H1 (cell line): ENCODE measurements around the gene NTN1. TPM values are rescaled to one million over a fixed set of nuclear protein-coding genes. Genes with fewer than 3 reads are reported as not detected.

Source experiments
- CTCF ChIA-PET: fragments of 300-600 bp; sonication (Branson Sonifier 250); formaldehyde crosslinking; loops from one replicate; lab custom pipeline; 2021; ENCODE audit not compliant: partially characterized antibody; lab: Charles Lee
- POLR2A ChIA-PET: fragments of 300-600 bp; sonication (Branson Sonifier 250); formaldehyde crosslinking; loops from one replicate; lab custom pipeline; 2021; ENCODE audit warnings: inconsistent platforms; ENCODE audit not compliant: partially characterized antibody; lab: Charles Lee
- DNase-seq, 2 experiments: peaks; one replicate each; pipeline versions ENCODE4 v3.0.0 to v3.0.0-alpha.2; 2010 to 2022; ENCODE audit warnings: low spot score in 2 of 2, low read depth in 1 of 2, mixed read lengths in 1 of 2
- FAIRE-seq: peaks from 2 replicates; lab custom pipeline; 2011; peaks lifted over from hg19 to GRCh38; lab: Jason Lieb, UNC
- H2AFZ ChIP-seq: 2 replicates; pipeline ENCODE4 v1.8.1; 2012; ENCODE audit warnings: low read length, inconsistent platforms
- H2AK5ac ChIP-seq: 2 replicates; pipeline ENCODE4 v1.6.1; 2013; ENCODE audit warnings: low read depth, low read length
- H2BK120ac ChIP-seq: replicated peaks from 2 replicates; pipeline ENCODE3; 2013; ENCODE audit warnings: low read depth, low read length, inconsistent platforms
- H2BK12ac ChIP-seq: 2 replicates; pipeline ENCODE4 v1.6.1; 2013; ENCODE audit warnings: low read depth, low read length
- H2BK15ac ChIP-seq: 2 replicates; pipeline ENCODE4 v1.6.1; 2013; ENCODE audit warnings: low read length
- H2BK20ac ChIP-seq: 2 replicates; pipeline ENCODE4 v1.6.1; 2013; ENCODE audit warnings: low read length
- H2BK5ac ChIP-seq: 2 replicates; pipeline ENCODE4 v1.6.1; 2013; ENCODE audit warnings: low read depth, low read length
- H3K14ac ChIP-seq: 2 replicates; pipeline ENCODE4 v1.6.1; 2013; ENCODE audit warnings: inconsistent platforms; ENCODE audit not compliant: insufficient read length
- H3K18ac ChIP-seq: 2 replicates; pipeline ENCODE4 v1.6.1; 2013; ENCODE audit warnings: low read length; ENCODE audit errors: extremely low read depth
- H3K23ac ChIP-seq: 2 replicates; pipeline ENCODE4 v1.6.1; 2013; ENCODE audit warnings: inconsistent platforms; ENCODE audit not compliant: insufficient read length
- H3K23me2 ChIP-seq: 2 replicates; pipeline ENCODE4 v1.6.1; 2013; ENCODE audit warnings: low read depth, low read length
- H3K27ac ChIP-seq: 2 replicates; pipeline ENCODE4 v1.6.1; 2011; ENCODE audit warnings: low read depth, low read length, inconsistent platforms
- H3K27me3 ChIP-seq, 4 experiments: replicated peaks in 1 of 4; 1 replicate in 1 of 4; 2 replicates in 3 of 4; pipeline versions ENCODE4 v1.6.1 to v1.8.1; 2011 to 2013; ENCODE audit warnings: low read length in 3 of 4, mild to moderate bottlenecking in 3 of 4, inconsistent platforms in 2 of 4, mixed read lengths in 2 of 4, moderate library complexity in 1 of 4; ENCODE audit not compliant: control insufficient read depth in 3 of 4, insufficient read depth in 3 of 4; ENCODE audit errors: extremely low read depth in 1 of 4
- H3K36me3 ChIP-seq, 4 experiments: 2 replicates each; pipeline versions ENCODE4 v1.6.1 to v1.8.1; 2011 to 2013; ENCODE audit warnings: mild to moderate bottlenecking in 4 of 4, low read length in 3 of 4, moderate library complexity in 2 of 4, control low read depth in 1 of 4, inconsistent platforms in 1 of 4; ENCODE audit not compliant: insufficient read depth in 4 of 4, control insufficient read depth in 2 of 4
- H3K4ac ChIP-seq: replicated peaks from 2 replicates; pipeline ENCODE3; 2013; ENCODE audit warnings: low read length, low read depth, mixed read lengths, inconsistent platforms; ENCODE audit not compliant: insufficient read length
- H3K4me1 ChIP-seq, 4 experiments: replicated peaks in 1 of 4; 1 replicate in 1 of 4; 2 replicates in 3 of 4; pipeline versions ENCODE4 v1.6.1 to v1.8.1; 2011 to 2013; ENCODE audit warnings: low read length in 3 of 4, inconsistent platforms in 2 of 4, mixed read lengths in 1 of 4; ENCODE audit not compliant: insufficient read depth in 4 of 4, control insufficient read depth in 3 of 4
- H3K4me2 ChIP-seq, 2 experiments: 2 replicates each; pipeline versions ENCODE4 v1.6.1 to v1.8.1; 2011 to 2013; ENCODE audit warnings: low read depth in 2 of 2, low read length in 2 of 2, control low read depth in 1 of 2, inconsistent platforms in 1 of 2, mild to moderate bottlenecking in 1 of 2; ENCODE audit not compliant: insufficient read depth in 1 of 2
- H3K4me3 ChIP-seq, 4 experiments: fragments of 200-600, 300-600 bp in 1 of 4; sonication (generic), shearing (Covaris generic), sonication (Bioruptor Twin) in 1 of 4; 2 replicates each; pipeline versions ENCODE4 v1.5.1 to v1.8.1; 2011 to 2016; ENCODE audit warnings: low read length in 4 of 4, low read depth in 3 of 4, control low read depth in 2 of 4, inconsistent platforms in 2 of 4, mild to moderate bottlenecking in 2 of 4, mixed read lengths in 1 of 4, moderate library complexity in 1 of 4; ENCODE audit not compliant: insufficient read depth in 2 of 4; ENCODE audit errors: extremely low read depth in 1 of 4
- H3K56ac ChIP-seq: replicated peaks from 2 replicates; pipeline ENCODE3; 2013; ENCODE audit warnings: low read depth, mild to moderate bottlenecking, mixed read lengths, low read length, inconsistent platforms; ENCODE audit not compliant: insufficient read length
- H3K79me1 ChIP-seq: 2 replicates; pipeline ENCODE4 v1.6.1; 2013; ENCODE audit warnings: low read depth, low read length, control low read depth
- H3K79me2 ChIP-seq, 2 experiments: 2 replicates each; pipeline versions ENCODE4 v1.6.1 to v1.8.1; 2012 to 2013; ENCODE audit warnings: low read length in 2 of 2, mild to moderate bottlenecking in 2 of 2, inconsistent platforms in 1 of 2; ENCODE audit not compliant: insufficient read depth in 2 of 2, control insufficient read depth in 1 of 2
- H3K9ac ChIP-seq, 4 experiments: replicated peaks in 1 of 4; 1 replicate in 1 of 4; 2 replicates in 3 of 4; pipeline versions ENCODE4 v1.6.1 to v1.8.1; 2011 to 2013; ENCODE audit warnings: low read depth in 3 of 4, low read length in 3 of 4, control low read depth in 2 of 4, mild to moderate bottlenecking in 2 of 4, moderate library complexity in 2 of 4, inconsistent platforms in 1 of 4; ENCODE audit errors: extremely low read depth in 1 of 4
- H3K9me3 ChIP-seq, 2 experiments: 2 replicates each; pipeline versions ENCODE4 v1.6.1 to v1.8.1; 2012 to 2013; ENCODE audit warnings: mild to moderate bottlenecking in 2 of 2, moderate library complexity in 2 of 2, control low read depth in 1 of 2, inconsistent platforms in 1 of 2, low read depth in 1 of 2, low read length in 1 of 2, mixed read lengths in 1 of 2; ENCODE audit not compliant: insufficient read depth in 2 of 2
- H4K20me1 ChIP-seq, 2 experiments: replicated peaks in 1 of 2; 2 replicates each; pipeline versions ENCODE3 to v1.8.1; 2011 to 2013; ENCODE audit warnings: inconsistent platforms in 2 of 2, low read length in 2 of 2, mild to moderate bottlenecking in 1 of 2; ENCODE audit not compliant: insufficient read depth in 2 of 2, control insufficient read depth in 1 of 2
- H4K5ac ChIP-seq: 2 replicates; pipeline ENCODE4 v1.6.1; 2013; ENCODE audit warnings: low read length, low read depth, mixed read lengths, inconsistent platforms; ENCODE audit not compliant: insufficient read length
- H4K8ac ChIP-seq: 2 replicates; pipeline ENCODE4 v1.8.0; 2013; ENCODE audit warnings: mild to moderate bottlenecking, moderate library complexity, low read length, inconsistent platforms; ENCODE audit not compliant: insufficient read depth; ENCODE audit errors: extremely low read depth
- H4K91ac ChIP-seq: replicated peaks from 2 replicates; pipeline ENCODE3; 2013; ENCODE audit warnings: low read length, mixed read lengths, inconsistent platforms; ENCODE audit not compliant: insufficient read length
- EGR1 ChIP-seq: IDR thresholded peaks from 2 replicates; pipeline ENCODE4 v1.6.1; 2011; ENCODE audit warnings: low read depth, low read length, borderline replicate concordance
- RNF2 ChIP-seq: fragments of 200-900, 300-1000 bp; sonication (generic); IDR thresholded peaks from 2 replicates; pipeline ENCODE4 v1.7.1; 2016; ENCODE audit warnings: borderline replicate concordance, low read depth, mild to moderate bottlenecking, antibody characterized with exemption, low read length; ENCODE audit not compliant: poor library complexity, severe bottlenecking; ENCODE audit errors: missing control alignments
- TAF1 ChIP-seq: IDR thresholded peaks from 2 replicates; pipeline ENCODE4 v1.6.1; 2011; ENCODE audit warnings: mild to moderate bottlenecking, low read depth, low read length
- WGBS, 2 experiments: shearing (Covaris generic) in 1 of 2; methylation state at CpG; one replicate each; pipeline versions ENCODE4 v1.1.6 to v1.1.7; 2013 to 2015; ENCODE audit warnings: low lambda C conversion rate in 2 of 2, mixed read lengths in 2 of 2, inconsistent platforms in 1 of 2, low coverage in 1 of 2, missing lambda C conversion rate in 1 of 2; ENCODE audit not compliant: insufficient replicate concordance in 2 of 2, insufficient coverage in 1 of 2, insufficient read length in 1 of 2; ENCODE audit errors: extremely low coverage in 1 of 2, missing lambda C conversion rate in 1 of 2; 5-methylcytosine and 5-hydroxymethylcytosine counted together
- polyA plus RNA-seq, 7 experiments: library from polyadenylated mRNA; depleted of rRNA in 3 of 7; stranded (reverse) in 5 of 7; unstranded in 2 of 7; fragments of >200 nt in 5 of 7; fragments of 200-250 nt in 2 of 7; gene quantifications; 1 replicate in 5 of 7; 2 replicates in 1 of 7; 4 replicates in 1 of 7; pipeline versions ENCODE4 v1.2.1 to v1.2.3, GENCODE V29; 2011 to 2013; ENCODE audit warnings: missing spikeins in 2 of 7, mixed read lengths in 2 of 7
- total RNA-seq: library from RNA; stranded (reverse); fragmentation: NEBNext Ultra II Directional; extraction: Animal tissue kit (Norgen Biotek cat#: 25700); gene quantifications from 2 replicates; pipeline ENCODE4 v1.2.1, GENCODE V29; 2021

Gene NTN1
- total and polyA plus RNA-seq, 2 of the 8 experiments (the other 6 are each of a cell fraction or from before 2014, with no cell fraction given): 2.0 to 2.3 TPM

- H3K9ac ChIP-seq: no peak overlapping the region
- H2AK5ac ChIP-seq: 0 out of 2 replicates have a peak overlapping the region, but pooled peaks have one; percentile 5
- FAIRE-seq (no peak), DNase-seq (no peak)
- ChIA-PET CTCF (interaction anchor here (1.0 to 1.4 kb wide), 3 partner anchors 8 to 42 kb away, joined by 3 to 5 read pairs (median 3); no protein-coding TSS in a partner anchor), POLR2A (interaction anchor here (0.7 kb wide), 1 partner anchor 208 kb away, joined by 3 read pairs; no protein-coding TSS in a partner anchor)
- H3K56ac ChIP-seq: no peak overlapping the region
- no peak overlapping the region for H2BK12ac ChIP-seq
- H3K18ac ChIP-seq: no peak overlapping the region
- no peaks in the 10 kb centered on the region for H3K79me1 ChIP-seq
- H3K79me2 ChIP-seq: no peaks in the 10 kb centered on the region
- H3K4me2 ChIP-seq: no peak overlapping the region
- no peak overlapping the region for H2BK5ac ChIP-seq
- H4K8ac ChIP-seq: no peak overlapping the region
- H3K23me2 ChIP-seq: no peaks in the 10 kb centered on the region
- no peak overlapping the region for H3K4me3 ChIP-seq
- H2BK20ac ChIP-seq: no peak overlapping the region
- H4K91ac ChIP-seq: no peak overlapping the region
- H2BK120ac ChIP-seq: no peak overlapping the region
- WGBS, 2 experiments: 96% methylated on average over 2 of the region's 3 CpGs; no CpG with 5 or more reads in 1 of the 2 experiments
- H3K23ac ChIP-seq: no peak overlapping the region
- H3K27me3 ChIP-seq: no peaks in the 10 kb centered on the region; a peak in 1 of 7 replicates
- no peaks in the 10 kb centered on the region for H4K20me1 ChIP-seq
- H3K9me3 ChIP-seq: no peaks in the 10 kb centered on the region
- no peak overlapping the region for H4K5ac ChIP-seq
- no peak overlapping the region for H2AFZ ChIP-seq
- TF ChIP-seq RNF2 (no peak), EGR1 (no peak), TAF1 (no peak)
- H3K4me1 ChIP-seq: no peaks in the 10 kb centered on the region; a peak in 1 of 7 replicates
- H3K27ac ChIP-seq: no peak overlapping the region
- H3K36me3 ChIP-seq: no peaks in the 10 kb centered on the region
- H3K4ac ChIP-seq: no peak overlapping the region
- no peak overlapping the region for H2BK15ac ChIP-seq
- H3K14ac ChIP-seq: no peak overlapping the region
Measured at GRCh38 chr17:9203771-9204425, 182.6 kb downstream of the NTN1 start.
